GM21528 (cell line): ENCODE results near the gene THAP2.
A peak's percentile ranks its signal among the peaks of the same experiment; 100 is the strongest.

Experiments
- ATAC-seq: cut with Tn5 transposase; IDR thresholded peaks from one replicate; pipeline ENCODE4 v1.9.1; 2021; ENCODE audit warnings: mild to moderate bottlenecking, moderate library complexity; ENCODE audit not compliant: unreplicated experiment, low FRiP score

Gene THAP2

DNA sequence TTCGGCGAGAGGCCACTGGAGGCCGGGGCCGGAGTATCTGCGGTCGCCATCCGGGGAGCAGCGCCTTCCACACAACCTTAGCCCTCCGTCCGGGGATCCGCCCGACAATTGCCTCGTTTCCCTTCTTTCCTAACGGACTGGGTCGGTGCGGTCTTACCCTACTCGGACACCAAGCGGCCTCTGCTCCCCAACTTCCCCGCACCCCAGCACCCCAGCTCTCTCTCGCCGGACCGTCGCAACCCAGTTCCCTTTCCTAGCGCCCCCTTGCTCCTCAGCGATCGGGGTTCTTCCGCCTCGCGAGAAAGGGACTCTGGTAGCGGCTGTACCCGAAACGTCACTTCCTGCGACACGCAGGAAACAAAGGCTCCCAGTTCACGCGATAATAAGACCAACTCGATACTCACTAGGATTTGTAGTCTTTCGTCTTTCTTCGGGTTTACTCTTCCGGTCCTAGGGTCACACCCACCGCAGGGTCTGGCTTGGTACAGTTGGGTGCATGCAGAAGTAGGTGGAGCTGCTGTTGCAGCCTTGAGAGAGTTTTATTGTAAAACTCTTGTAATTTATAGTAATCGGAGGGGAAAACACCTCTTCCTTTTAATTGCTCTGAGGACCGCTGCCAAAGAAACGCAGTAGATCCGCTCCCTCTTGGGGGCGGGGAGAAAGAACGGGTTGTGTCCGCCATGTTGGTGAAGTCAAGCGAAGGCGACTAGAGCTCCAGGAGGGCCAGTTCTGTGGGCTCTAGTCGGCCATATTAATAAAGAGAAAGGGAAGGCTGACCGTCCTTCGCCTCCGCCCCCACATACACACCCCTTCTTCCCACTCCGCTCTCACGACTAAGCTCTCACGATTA is at the start of gene THAP2, which contains the start of gene ZFC3H1:
Gene THAP2, plus strand, starts transcription at position 741 of the 850 bp plus-strand sequence. CDS start 209 bp downstream, outside the sequence.
Gene ZFC3H1, minus strand, starts transcription at position 288 of the 850 bp plus-strand sequence. Its CDS starts 238 bp downstream, at position 50.
- ATAC-seq = peak; percentile 91

DNA sequence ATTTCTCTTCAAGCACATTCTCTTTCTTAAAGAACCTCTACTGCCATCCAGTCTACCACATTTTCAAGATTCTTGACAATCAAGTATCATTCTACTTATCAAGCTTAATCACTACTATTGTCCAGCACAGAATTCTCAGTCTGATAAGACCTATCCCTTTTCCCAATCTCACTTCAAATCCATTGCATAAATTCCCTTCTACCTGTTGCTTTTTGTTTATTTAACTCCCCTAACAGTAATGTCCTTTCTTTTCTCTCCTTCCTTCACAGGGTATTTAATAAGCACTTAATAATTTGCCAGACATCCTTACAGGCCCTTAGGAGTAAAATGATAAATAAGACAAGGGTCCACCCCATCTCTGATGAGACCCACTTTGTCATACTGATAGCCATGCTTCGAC is 42.2 kb upstream of the THAP2 start:
- ATAC-seq = no peak

DNA sequence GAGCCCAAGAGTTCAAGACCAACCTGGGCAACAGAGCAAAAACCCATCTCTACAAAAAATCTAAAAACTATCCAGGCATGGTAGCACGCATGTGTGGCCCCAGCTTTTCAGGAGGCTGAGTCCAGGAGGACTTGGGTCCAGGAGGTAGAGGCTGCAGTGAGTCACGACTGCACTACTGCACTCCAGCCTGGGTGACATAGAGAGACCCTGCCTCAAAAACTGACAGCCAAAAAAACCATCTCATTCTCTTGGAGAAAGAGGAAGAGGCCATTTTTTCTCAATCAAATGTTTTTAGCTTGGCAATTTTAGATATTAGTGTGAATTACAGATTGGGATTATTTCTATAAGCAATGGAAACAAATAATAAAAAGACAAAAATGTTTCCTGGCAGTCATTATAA is 38.6 kb upstream of the THAP2 start:
- ATAC-seq = no peak

DNA sequence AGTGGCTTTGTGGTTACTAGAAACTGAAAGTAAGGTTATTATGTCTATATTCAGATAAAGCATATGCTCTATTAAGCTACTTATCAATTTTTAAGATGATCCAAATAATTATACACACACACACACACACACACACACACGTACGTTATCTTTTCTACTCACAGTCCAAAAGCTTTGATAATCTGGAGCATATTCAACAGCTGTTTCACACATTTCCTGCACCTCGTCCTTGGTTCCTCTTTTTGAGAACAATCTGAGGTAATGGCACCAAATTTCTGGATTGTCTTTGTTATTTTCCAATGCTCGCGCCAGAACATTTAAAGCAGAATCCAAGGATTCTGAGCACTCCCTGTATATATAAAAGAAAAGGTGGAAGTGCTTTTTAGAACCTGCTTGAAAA is 38.0 kb upstream of the THAP2 start:
- peak; percentile 74 for ATAC-seq

DNA sequence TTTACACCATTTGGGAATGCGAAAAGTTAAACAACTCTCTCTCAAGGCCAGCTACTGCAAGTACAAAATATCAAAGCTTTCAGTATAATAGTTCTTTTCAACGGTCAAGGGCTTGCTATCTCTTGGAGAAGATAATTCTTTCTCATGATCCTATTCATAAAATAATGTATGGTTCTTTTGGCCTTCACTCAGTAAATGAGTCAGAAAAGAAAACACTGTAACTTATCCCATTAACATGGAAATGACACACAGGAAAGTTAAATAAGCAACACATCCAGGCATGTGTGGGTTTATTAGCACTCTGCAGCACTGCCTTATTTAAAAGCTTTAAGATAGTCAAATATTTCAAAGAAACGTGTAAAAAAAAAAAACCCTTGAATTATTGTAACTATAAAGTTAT is 37.3 kb upstream of the THAP2 start:
- no peak for ATAC-seq

DNA sequence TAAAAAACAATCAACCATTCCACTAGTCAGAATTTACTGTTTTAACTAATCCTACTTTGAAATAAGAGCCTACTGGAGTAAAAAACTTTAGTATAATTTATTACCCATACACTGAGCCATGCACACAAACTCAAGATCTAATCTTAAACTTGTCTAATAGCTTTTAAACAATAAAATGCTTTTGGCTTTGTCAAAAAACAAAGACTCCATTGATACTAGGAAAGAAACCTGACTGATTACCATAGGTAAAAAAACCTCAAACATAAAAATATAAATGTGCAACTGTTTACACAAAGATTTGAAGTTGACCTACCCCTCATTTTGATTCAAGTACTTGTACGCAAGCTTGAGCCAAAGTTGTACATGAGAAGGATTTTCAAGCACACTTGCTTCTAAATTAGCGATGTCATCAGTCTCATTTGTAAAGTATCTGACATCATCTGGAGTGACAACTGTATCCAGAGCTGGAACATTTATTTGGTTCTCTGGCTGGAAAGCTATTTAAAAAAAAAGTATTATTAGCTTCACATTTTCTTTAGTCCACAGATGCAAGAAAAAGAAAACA is 36.6 kb upstream of the THAP2 start:
- no peak for ATAC-seq

DNA sequence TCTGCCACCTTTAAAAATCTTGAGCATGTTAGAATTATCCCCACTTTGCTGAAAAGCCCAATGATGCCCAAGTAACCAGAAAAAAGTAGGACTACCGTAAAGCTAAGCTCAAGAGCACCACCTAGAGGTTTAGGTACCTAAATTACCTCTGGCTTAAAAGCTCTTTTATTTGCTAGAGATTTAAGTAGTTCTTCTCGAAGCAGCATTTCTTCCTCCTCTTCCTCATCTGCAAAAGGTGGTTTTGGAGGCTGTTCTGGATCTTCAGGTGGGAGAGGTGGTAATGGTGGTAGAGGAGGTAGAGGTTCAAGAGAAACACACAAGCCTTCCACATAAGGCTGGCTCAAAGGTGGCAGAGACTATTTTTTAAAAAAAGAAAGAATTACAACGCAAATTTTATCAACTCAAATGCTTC is 27.4 kb upstream of the THAP2 start:
- ATAC-seq = no peak

DNA sequence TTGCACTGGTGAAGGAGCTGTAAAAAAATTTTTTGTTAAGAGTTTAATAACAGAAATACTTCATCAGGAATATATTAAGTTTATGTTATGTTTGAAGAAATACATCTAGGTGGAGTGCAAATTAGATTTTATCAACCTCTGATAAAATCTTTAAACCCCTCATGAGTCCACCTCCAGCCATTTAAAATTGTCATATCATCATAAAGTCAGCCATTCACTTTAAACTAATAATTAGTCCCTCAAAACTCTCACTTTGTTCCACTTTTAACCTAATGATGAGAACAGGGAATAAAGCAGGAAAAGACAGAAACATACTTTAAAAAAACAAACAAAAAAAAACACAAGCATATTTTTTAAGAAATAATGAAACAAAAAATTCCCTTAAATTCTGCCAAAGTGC is 25.6 kb upstream of the THAP2 start:
- no peak for ATAC-seq

DNA sequence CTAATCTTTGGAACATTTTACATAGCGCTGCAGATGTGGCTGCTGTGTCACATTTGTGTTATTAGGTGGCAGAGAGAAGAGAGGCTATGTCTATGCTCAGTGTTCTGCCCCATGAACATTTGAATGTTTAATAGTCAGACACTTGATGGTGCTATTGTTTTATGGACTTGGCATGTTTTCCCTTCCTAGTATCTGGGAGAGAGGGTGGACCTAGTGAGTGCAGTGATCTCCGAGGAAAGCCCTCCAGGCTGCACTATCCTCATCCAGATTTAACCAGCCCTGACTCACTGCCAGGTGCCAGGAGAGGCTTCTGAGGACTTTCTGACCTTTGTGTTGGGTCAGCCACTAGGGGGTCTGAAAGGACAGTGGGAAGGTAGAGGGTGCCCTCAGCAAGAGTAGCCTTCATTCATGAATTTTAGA is 24.8 kb upstream of the THAP2 start:
- ATAC-seq = no peak

DNA sequence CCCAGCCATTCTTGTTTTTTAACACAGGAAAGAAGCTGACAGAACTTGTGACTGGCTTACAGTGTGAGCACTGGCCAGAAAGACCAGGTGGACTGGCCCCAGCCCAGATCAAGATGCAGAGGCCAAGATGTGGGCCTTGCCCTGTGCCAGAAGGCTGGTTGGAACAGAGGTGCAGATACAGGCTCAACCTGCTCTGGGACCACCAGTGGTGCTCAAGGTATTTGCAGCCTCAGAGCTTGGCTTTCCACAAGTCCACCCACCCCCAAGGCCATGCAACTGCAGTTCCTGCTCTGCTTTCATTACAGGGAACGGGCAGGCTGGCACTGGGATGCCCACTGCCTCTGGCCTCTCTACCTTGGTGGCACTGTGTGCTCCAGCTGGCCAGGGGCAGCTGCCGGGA is 23.8 kb upstream of the THAP2 start:
- no peak for ATAC-seq

DNA sequence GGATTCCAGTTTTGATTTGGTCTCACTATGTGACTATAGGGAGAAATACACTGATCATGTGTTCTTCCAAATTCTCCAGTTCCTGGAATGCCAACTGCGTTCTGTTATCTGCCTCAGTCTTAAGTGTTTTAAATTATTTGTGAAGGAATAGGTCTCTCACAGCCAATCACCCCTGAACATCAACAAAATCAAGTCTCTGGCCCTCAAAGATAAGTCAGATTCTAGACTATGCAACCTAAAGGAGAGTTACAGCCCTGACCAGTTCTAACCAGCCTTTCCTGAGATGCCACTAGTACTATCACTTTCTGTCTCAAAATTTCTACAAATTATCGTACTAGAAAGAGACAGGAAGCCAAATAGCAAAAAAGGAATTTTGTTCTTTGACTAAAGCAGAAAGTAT is 22.7 kb upstream of the THAP2 start:
- no peak for ATAC-seq

DNA sequence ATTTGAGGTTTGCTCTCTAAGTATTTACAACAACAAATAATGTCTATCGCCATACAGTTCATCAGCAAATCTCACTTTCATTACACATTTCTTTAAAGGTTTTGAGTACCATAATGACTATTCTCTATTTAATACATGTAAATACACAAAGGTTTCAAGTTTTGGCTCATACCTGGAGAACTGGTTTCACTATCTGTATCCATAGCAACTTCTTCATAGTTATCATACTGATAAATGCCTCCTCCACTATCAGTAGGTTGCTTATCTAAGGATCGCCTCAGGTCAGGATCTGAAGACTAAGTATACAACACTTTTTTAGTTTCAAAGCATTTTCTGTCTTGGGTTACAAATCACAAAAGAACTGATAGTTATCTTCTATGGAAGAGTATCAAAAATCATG is 21.8 kb upstream of the THAP2 start:
- ATAC-seq = no peak

DNA sequence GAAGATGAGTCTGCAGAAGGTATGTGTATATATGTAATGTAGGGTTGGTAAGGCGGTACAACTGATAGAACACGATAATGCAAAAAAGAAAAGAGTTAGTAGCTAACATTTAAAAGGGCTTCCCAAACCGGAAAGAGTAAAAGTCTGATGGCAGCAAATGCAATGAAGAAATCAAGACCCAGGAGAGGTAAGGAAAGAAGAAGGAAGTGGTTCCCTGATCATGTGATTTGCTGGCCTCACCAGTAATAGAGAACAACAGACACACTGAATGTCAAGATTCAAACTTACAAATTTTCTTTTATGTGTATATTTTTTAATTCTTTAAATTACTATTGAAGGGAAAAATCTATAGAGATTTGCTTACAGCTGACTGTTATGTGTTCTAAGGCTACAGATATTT is 18.8 kb upstream of the THAP2 start:
- ATAC-seq = no peak

DNA sequence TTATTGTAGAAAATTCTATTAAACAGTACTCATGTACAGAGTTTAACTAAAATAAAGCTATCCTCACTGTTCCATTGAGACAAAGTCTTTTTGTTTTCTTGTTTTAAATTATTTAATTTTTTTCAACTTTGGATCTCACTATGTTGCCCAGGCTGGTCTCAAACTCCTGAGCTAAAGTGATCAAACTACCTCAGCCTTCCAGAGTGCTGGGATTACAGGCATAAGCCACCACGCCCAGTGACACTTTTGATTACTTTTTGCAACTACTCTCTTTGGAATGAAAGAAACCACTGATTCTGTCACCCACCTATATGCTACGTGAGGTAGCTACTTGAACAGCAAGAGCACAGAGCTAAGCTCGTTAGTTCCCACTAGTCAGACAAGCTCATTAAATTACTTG is 17.6 kb upstream of the THAP2 start:
- no peak for ATAC-seq

DNA sequence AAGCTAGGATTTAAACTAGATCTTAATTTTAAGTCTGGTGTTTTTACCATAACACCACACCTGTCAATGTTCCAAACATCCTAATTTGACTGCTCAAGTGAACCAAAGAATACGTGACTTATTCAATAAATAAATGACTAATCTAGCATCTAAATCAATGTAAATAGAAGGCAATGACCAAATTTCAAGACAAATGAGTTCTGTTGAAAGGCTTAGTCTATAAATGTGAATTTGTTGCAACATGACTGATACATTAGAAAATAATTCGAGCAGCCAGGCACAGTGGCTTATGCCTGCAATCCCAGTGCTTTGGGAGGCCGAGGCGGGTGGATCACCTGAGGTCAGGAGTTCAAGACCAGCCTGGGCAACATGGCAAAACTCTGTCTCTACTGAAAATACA is 15.6 kb upstream of the THAP2 start:
- ATAC-seq = no peak

DNA sequence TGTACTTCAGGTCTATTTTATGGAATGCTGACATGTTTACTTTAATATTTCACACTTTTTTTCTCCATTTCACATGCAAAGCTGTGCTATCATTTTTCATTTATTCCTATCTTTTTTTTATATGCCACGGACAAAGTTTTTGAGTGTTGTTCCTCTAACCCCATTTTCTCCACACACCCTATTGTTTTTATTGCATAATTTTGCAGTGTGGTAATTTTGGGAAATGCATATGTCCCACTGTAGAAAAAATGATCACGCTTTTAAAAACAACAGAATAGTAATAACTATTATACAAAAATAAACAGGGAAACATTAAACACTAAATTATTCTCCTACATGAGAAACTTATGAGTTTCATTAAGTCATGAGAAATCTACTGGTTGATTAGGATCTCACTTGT is 14.7 kb upstream of the THAP2 start:
- ATAC-seq = no peak

DNA sequence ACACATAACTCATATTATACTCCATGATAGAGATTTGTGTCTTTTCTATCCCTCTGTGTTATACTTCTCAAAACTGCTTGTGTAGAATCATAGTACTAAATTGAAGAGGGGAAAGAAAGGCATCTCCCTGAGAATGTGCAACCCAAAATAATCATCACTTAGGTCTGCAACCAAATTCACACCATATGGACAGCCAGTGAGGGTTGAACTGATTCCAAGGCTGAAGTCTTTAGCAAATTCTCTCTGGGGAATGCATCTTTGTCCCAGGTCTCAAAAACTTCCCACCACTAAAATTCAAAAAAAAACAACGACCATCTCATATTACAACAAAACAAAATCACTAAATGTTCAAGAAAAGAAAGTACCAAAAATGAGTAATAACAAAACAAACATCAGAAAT is 11.4 kb upstream of the THAP2 start:
- ATAC-seq = no peak

DNA sequence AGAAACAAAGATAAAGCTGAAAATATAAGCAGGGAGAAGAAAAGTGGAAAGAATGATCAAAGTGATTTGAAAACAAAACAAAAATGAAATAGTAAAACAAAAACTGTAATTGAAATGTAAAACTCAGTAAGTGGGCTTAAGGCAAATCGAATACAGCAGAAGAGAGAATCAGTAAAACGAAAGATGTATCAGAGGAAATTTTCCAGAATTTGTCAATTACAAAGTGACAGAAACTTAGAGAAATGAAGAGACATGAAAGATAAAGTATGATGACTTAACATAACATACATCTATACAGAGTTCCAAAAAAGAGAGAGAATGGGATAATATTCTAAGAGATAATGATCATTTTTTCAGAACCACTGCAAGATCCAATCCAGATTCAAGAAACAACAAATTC is 11.0 kb upstream of the THAP2 start:
- ATAC-seq = no peak

DNA sequence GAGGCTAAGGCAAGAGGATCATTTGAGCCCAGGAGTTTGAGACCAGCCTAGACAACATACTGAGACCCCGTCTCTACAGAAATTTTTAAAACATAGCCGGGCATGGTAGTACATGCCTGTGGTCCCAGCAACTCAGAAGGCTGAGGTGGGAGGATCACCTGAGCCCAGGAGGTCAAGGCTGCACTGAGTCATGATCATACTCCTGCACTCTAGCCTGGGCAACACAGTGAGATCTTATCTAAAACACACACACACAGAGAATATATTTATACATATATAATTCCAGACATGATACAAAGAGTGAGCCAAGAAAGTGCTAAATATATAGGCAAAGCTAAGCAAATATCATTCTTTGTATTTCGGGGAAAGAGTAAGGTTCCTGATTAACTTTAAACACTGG is 9.9 kb upstream of the THAP2 start:
- no peak for ATAC-seq

DNA sequence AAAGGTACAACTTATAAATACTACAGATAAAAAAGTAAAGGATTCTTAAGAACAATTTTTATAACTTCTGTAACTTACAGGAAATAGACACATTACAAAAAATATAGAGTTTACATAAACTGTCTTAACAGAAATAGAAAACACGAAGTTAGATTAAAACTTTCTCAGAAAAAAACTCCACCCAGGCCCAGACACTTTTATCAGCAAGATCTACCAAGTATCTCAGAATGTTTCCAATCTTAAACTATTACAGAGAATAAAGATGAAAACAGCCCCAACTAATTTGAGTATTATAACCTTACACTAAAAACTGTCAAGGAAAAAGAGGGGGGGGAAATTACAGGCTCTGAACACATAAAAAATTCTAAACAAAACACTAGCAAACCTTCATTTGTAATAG is 8.6 kb upstream of the THAP2 start:
- ATAC-seq = no peak

DNA sequence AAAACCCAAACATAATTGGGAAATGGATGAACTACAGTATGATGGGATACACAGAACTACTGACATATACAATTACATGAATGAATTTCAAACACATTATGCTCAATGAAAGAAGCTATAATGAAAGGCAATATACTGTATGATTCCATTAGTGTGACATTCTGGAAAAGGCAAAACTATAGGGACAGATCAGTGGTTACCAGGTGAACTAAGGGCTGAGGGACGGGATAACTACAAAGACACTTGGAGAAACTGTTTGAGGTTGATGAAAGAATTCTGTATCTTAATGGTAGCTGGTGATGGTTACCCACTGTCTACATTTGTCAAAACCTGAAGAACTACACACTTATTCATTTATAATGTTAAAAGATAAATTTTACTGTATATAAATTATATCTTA is 8.2 kb upstream of the THAP2 start:
- ATAC-seq = no peak

DNA sequence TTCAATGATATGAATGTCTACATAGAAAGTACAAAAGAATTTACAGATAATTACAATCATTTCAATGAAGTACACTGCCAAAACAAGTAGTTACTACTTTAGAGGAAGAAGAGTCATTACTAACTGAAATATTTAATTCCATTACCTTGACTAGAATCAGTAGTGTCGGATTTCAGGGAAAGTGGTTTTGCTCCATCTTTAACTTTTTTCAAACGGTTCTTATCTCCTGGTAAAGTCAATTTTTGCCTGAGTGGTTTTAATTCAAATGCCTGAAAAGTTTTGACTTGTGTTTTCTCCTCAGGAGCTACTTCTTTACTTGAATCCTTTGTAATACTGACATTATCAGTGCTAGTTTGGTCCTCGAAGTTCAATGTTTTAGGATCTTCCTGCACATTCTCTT is 7.4 kb upstream of the THAP2 start:
- no peak for ATAC-seq
